ENCODE data around the gene SEMA3F. TPM values are rescaled to one million over a fixed set of nuclear protein-coding genes. Genes with fewer than 3 reads are reported as not detected.

The SEMA3F gene
- polyA plus RNA-seq, 2 of the 4 experiments (the other 2 are of a cell fraction): 2.9 to 10.6 TPM

DNA sequence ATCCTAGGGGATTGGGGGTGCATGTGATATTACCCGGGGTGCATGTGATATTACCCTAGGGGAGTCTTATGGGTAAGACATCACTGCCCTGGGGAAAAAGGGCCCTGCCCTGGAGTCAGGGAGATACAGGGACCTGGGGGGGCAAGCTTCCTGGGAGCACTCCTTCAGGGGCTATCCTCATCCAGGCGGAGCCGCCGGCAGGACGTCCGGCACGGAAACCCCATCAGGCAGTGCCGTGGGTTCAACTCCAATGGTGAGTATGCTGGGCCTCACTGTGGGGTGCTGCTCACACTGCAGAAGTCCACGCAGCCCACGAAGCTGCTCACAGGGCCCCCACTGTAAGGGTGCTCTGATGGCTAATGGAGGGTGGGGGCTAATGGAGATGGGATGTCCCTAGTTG, 31.0 kb downstream of the SEMA3F start:
- FAIRE-seq (no peak), ATAC-seq (no peak), DNase-seq (ENCODE audit: low read depth in 1 of 2, low spot score in 1 of 2) (no peak)
- Histone ChIP-seq H3K4me3 (no peak overlapping the region), H3K27ac (no peak overlapping the region), H3K4me1 (no peaks in the 10 kb centered on the region), H3K9me3 (no peaks in the 10 kb centered on the region), H3K4me2 (no peak overlapping the region)
- TF ChIP-seq, protein P1, sequence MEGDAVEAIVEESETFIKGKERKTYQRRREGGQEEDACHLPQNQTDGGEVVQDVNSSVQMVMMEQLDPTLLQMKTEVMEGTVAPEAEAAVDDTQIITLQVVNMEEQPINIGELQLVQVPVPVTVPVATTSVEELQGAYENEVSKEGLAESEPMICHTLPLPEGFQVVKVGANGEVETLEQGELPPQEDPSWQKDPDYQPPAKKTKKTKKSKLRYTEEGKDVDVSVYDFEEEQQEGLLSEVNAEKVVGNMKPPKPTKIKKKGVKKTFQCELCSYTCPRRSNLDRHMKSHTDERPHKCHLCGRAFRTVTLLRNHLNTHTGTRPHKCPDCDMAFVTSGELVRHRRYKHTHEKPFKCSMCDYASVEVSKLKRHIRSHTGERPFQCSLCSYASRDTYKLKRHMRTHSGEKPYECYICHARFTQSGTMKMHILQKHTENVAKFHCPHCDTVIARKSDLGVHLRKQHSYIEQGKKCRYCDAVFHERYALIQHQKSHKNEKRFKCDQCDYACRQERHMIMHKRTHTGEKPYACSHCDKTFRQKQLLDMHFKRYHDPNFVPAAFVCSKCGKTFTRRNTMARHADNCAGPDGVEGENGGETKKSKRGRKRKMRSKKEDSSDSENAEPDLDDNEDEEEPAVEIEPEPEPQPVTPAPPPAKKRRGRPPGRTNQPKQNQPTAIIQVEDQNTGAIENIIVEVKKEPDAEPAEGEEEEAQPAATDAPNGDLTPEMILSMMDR (IDR thresholded peaks at IDR 0.05): no peak
- TF ChIP-seq, protein P2, sequence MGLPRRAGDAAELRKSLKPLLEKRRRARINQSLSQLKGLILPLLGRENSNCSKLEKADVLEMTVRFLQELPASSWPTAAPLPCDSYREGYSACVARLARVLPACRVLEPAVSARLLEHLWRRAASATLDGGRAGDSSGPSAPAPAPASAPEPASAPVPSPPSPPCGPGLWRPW (IDR thresholded peaks at IDR 0.05): no peak
- TF ChIP-seq POLR2AphosphoS2 (conservative IDR thresholded peaks at IDR 0.05; ENCODE audit: low read length) (no peak), ESRRA (IDR thresholded peaks at IDR 0.05; ENCODE audit: borderline replicate concordance, low read length) (no peak), NFE2L2 (conservative IDR thresholded peaks at IDR 0.05; ENCODE audit: low read length) (no peak), RCOR1 (IDR thresholded peaks at IDR 0.05; ENCODE audit: low read depth, low read length) (no peak), NR3C1 (IDR thresholded peaks at IDR 0.05) (no peak), JUNB (IDR thresholded peaks at IDR 0.05) (no peak), EHF (CRISPR knock-in tag; IDR thresholded peaks at IDR 0.05) (no peak), FOSB (CRISPR knock-in tag; IDR thresholded peaks at IDR 0.05) (no peak), BHLHE40 (IDR thresholded peaks at IDR 0.05; ENCODE audit: low read depth, low read length) (no peak), ZC3H11A (IDR thresholded peaks at IDR 0.05) (no peak), HDAC2 (IDR thresholded peaks at IDR 0.05) (no peak), POLR2A (IDR thresholded peaks at IDR 0.05; ENCODE audit: low read length) (no peak), EHMT2 (IDR thresholded peaks at IDR 0.05; ENCODE audit: low read depth) (no peak), HOXB13 (CRISPR knock-in tag; IDR thresholded peaks at IDR 0.05; ENCODE audit: low read depth) (no peak), ZNF302 (CRISPR knock-in tag; IDR thresholded peaks at IDR 0.05) (no peak), RARB (CRISPR knock-in tag; IDR thresholded peaks at IDR 0.05) (no peak)
- TF ChIP-seq, protein P3, sequence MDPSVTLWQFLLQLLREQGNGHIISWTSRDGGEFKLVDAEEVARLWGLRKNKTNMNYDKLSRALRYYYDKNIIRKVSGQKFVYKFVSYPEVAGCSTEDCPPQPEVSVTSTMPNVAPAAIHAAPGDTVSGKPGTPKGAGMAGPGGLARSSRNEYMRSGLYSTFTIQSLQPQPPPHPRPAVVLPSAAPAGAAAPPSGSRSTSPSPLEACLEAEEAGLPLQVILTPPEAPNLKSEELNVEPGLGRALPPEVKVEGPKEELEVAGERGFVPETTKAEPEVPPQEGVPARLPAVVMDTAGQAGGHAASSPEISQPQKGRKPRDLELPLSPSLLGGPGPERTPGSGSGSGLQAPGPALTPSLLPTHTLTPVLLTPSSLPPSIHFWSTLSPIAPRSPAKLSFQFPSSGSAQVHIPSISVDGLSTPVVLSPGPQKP (IDR thresholded peaks at IDR 0.05; ENCODE audit: low read depth, low read length): no peak
- TF ChIP-seq, protein P4, sequence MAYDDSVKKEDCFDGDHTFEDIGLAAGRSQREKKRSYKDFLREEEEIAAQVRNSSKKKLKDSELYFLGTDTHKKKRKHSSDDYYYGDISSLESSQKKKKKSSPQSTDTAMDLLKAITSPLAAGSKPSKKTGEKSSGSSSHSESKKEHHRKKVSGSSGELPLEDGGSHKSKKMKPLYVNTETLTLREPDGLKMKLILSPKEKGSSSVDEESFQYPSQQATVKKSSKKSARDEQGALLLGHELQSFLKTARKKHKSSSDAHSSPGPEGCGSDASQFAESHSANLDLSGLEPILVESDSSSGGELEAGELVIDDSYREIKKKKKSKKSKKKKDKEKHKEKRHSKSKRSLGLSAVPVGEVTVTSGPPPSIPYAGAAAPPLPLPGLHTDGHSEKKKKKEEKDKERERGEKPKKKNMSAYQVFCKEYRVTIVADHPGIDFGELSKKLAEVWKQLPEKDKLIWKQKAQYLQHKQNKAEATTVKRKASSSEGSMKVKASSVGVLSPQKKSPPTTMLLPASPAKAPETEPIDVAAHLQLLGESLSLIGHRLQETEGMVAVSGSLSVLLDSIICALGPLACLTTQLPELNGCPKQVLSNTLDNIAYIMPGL (CRISPR knock-in tag; IDR thresholded peaks at IDR 0.05; ENCODE audit: borderline replicate concordance): no peak
- POLR2A ChIA-PET: no interaction called here
- CTCF ChIA-PET: interaction anchor here (1.3 to 18.7 kb wide), 4 partner anchors 10 to 72 kb away, joined by 3 to 550 read pairs (median 122); no protein-coding TSS in a partner anchor
- 92% methylated on average over 6 of the region's 10 CpGs for WGBS (ENCODE audit: missing lambda C conversion rate)

DNA sequence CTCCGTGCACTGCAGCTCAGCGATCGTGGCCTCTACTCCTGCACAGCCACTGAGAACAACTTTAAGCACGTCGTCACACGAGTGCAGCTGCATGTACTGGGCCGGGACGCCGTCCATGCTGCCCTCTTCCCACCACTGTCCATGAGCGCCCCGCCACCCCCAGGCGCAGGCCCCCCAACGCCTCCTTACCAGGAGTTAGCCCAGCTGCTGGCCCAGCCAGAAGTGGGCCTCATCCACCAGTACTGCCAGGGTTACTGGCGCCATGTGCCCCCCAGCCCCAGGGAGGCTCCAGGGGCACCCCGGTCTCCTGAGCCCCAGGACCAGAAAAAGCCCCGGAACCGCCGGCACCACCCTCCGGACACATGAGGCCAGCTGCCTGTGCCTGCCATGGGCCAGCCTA, 32.6 kb downstream of the SEMA3F start:
- Histone ChIP-seq H3K4me3 (no peak overlapping the region), H3K4me2 (no peak overlapping the region), H3K27ac (no peak overlapping the region), H3K9me3 (no peaks in the 10 kb centered on the region), H3K4me1 (no peaks in the 10 kb centered on the region)
- POLR2A ChIA-PET: interaction anchor here (0.6 kb wide), 1 partner anchor 15 kb away, joined by 3 read pairs; no protein-coding TSS in a partner anchor
- TF ChIP-seq, protein P5, sequence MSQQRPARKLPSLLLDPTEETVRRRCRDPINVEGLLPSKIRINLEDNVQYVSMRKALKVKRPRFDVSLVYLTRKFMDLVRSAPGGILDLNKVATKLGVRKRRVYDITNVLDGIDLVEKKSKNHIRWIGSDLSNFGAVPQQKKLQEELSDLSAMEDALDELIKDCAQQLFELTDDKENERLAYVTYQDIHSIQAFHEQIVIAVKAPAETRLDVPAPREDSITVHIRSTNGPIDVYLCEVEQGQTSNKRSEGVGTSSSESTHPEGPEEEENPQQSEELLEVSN (IDR thresholded peaks at IDR 0.05; ENCODE audit: borderline replicate concordance, low read depth): no peak
- TF ChIP-seq FOXS1 (CRISPR knock-in tag; IDR thresholded peaks at IDR 0.05): no peak
- TF ChIP-seq JUN (IDR thresholded peaks at IDR 0.05): no peak
- no peak for TF ChIP-seq GATA3 (IDR thresholded peaks at IDR 0.05; ENCODE audit: borderline replicate concordance)
- TF ChIP-seq, protein P6, sequence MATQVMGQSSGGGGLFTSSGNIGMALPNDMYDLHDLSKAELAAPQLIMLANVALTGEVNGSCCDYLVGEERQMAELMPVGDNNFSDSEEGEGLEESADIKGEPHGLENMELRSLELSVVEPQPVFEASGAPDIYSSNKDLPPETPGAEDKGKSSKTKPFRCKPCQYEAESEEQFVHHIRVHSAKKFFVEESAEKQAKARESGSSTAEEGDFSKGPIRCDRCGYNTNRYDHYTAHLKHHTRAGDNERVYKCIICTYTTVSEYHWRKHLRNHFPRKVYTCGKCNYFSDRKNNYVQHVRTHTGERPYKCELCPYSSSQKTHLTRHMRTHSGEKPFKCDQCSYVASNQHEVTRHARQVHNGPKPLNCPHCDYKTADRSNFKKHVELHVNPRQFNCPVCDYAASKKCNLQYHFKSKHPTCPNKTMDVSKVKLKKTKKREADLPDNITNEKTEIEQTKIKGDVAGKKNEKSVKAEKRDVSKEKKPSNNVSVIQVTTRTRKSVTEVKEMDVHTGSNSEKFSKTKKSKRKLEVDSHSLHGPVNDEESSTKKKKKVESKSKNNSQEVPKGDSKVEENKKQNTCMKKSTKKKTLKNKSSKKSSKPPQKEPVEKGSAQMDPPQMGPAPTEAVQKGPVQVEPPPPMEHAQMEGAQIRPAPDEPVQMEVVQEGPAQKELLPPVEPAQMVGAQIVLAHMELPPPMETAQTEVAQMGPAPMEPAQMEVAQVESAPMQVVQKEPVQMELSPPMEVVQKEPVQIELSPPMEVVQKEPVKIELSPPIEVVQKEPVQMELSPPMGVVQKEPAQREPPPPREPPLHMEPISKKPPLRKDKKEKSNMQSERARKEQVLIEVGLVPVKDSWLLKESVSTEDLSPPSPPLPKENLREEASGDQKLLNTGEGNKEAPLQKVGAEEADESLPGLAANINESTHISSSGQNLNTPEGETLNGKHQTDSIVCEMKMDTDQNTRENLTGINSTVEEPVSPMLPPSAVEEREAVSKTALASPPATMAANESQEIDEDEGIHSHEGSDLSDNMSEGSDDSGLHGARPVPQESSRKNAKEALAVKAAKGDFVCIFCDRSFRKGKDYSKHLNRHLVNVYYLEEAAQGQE (IDR thresholded peaks at IDR 0.05): no peak
- no peak for TF ChIP-seq RFX5 (IDR thresholded peaks at IDR 0.05)
- no peak for TF ChIP-seq ZFP36 (IDR thresholded peaks at IDR 0.05; ENCODE audit: borderline replicate concordance, partially characterized antibody)
- ATAC-seq: no peak
- 79% methylated on average over 12 of the region's 19 CpGs for WGBS (ENCODE audit: missing lambda C conversion rate)
- CTCF ChIA-PET: interaction anchor here (0.9 to 18.7 kb wide), 8 partner anchors 12 to 117 kb away, joined by 3 to 550 read pairs (median 19); no protein-coding TSS in a partner anchor
- no peak for DNase-seq (ENCODE audit: low read depth in 1 of 2, low spot score in 1 of 2)
- no peak for FAIRE-seq

Measured in A549 (cell line).